Activated T-cell treated with anti-CD3 and anti-CD28 coated beads, Interleukin-2, amount 50 U/mL, for 48 hours (primary cell): ENCODE data around the gene CPTP.

Source experiments
- DNase-seq, 2 experiments: peaks; one replicate each; pipeline ENCODE4 v3.0.0-alpha.2; 2020

The CPTP gene

GRCh38 chr1:1324524-1325287 lies at the start of gene CPTP, which contains the start of gene INTS11:
TSS of gene CPTP (plus strand) at chr1:1324802. CDS start at chr1:1326911, 2,109 bp downstream.
TSS of gene INTS11 (minus strand) at chr1:1324660. CDS start at chr1:1324608, 52 bp downstream.
- DNase-seq, result peak; percentile 97

DNA sequence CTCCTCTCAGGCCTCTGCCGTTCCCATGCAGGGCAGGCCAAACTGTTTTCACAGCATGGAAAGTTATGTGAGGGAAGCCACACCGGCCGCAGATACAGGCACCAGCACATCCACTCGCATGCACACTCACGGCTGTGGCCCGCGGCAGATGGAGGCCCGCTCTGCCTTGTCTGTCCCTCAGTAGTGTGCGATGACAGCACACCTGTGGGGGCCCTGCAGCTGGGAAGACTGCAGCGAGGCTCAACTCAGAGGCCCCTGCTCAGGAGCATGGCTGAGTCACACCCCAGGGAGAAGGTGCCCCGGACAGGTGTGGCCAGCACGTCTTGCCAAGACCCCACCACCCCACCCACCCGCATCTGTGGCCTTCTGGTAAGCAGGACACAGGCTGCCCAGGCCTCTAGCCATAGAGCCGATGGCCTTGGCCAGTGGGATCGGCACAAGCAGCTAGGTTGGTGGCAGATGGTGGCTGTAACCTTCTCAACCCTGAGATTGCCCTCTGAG lies 49.6 kb upstream of the CPTP start:
- DNase-seq, result no peak

DNA sequence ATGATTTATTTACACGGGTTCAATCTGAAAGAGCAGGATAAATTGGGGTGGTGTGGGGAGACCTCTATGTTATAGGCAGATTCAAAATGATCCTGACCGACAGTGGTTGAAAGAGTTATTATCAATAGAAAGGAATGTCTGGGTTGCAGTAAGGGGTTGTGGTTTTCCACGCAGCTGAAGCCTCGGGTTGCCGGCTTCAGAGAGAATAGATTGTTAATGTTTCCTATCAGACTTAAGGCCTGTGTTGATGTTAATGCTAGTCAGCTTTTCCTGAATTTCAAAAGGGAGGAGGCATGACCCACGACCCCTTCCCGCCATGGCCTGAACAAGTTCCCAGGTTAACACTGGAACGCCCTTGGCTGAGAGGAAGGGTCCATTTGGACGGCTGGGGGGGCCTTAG lies 48.8 kb upstream of the CPTP start:
- no peak for DNase-seq

- no peak for DNase-seq
Observed at GRCh38 chr1:1278620-1279019, 46.0 kb upstream of the CPTP start.

- no peak for DNase-seq
Observed at GRCh38 chr1:1279028-1279427, 45.6 kb upstream of the CPTP start.

- DNase-seq, result no peak
Observed at GRCh38 chr1:1280782-1281481, 43.7 kb upstream of the CPTP start.

- peak in 1 of 2 experiments; percentile 54 for DNase-seq
Observed at GRCh38 chr1:1281533-1282321, 42.9 kb upstream of the CPTP start.

DNA sequence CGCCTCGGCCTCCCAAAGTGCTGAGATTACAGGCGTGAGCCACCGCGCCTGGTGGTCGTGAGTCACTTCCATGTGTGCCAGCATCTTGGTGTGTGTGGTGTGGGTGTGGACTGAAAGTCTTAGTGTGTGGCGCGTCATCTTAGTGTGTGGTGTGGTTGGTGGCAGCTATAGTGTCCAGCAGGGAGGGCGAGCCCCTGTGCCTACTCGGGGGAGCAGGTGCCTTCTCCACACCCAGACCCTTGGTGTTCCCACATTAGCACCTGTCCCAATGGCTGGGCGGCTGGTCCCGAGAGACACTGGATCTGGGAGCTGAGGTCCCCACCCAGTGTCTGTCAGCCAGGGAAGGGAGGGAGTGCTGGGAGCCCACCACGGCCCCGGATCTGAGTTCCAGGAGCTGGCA lies 41.6 kb upstream of the CPTP start:
- DNase-seq, result peak; percentile 66

GRCh38 chr1:1283821-1284220 lies 40.8 kb upstream of the CPTP start:
- no peak for DNase-seq

DNA sequence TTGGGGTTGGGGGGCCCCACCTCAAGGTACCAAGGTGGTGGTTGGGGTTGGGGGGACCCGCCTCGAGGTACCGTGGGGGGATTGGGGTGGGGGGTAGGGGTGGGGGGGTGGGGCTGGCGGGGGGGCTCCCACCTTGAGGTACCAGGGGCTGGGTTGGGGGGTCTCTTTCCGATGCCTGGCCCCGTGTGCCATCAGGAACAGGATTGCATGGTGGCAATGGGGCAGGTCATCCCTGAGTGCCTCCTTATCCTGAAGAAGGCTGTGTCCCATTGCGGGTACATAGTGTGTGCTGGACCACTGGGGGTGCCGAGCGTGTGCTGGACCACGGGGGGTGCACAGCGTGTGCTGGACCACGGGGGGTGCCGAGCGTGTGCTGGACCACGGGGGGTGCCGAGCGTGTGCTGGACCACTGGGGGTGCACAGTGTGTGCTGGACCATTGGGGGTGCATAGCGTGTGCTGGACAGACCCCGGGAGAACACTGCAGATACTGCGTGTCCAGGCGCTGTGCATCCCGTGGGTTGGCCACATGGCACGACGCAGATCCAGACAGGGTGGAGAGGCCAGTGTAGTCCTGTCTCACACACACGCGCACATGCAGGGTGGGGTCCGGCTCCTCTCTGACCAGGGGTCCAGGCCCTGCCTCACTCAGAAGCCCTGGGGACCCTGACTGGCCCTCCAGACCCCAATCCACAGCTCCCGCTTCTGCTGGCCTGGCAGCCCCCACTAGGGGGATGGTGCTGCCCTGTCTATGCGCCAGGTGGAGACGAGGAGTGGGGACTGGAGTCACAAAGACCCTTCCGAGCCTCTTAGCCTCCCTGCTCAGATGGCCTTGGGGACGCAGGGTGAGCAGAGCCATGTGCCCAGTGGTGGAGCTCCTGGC lies 40.1 kb upstream of the CPTP start:
- no peak for DNase-seq

- DNase-seq, result no peak
Observed at GRCh38 chr1:1285102-1285571, 39.5 kb upstream of the CPTP start.

DNA sequence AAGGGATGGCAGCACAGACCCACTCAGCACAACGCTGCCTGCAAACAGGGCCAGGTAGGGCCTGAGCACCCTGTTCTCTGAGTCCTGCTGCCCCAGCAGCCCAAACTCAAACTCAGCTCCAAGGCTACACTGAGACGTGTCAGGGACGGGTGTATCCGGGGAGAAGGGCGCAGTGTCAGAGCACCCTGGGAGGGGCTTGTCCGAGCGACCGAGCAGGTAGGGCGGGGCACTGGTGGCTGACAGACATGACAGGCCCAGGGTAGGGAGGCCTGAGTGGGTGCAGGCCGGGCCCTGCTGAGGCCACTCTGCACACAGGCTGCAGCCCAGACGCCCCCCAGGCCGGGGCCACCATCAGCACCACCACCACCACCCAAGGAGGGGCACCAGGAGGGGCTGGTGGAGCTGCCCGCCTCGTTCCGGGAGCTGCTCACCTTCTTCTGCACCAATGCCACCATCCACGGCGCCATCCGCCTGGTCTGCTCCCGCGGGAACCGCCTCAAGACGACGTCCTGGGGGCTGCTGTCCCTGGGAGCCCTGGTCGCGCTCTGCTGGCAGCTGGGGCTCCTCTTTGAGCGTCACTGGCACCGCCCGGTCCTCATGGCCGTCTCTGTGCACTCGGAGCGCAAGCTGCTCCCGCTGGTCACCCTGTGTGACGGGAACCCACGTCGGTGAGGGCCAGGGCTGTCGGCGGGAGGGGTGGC lies 38.8 kb upstream of the CPTP start:
- DNase-seq, result no peak

- no peak for DNase-seq
Observed at GRCh38 chr1:1286313-1287261, 38.0 kb upstream of the CPTP start.

GRCh38 chr1:1287288-1288110 lies 37.1 kb upstream of the CPTP start:
- DNase-seq, result no peak

- peak; percentile 66 to 69 for DNase-seq
Observed at GRCh38 chr1:1290238-1290731, 34.3 kb upstream of the CPTP start.

- no peak for DNase-seq
Observed at GRCh38 chr1:1291023-1291528, 33.5 kb upstream of the CPTP start.

GRCh38 chr1:1291548-1292441 lies 32.8 kb upstream of the CPTP start:
- DNase-seq, result peak; percentile 74

- DNase-seq, result no peak
Observed at GRCh38 chr1:1292442-1292779, 32.2 kb upstream of the CPTP start.
